ENCODE measurements around the gene UTP25. TPM values are rescaled to one million over a fixed set of nuclear protein-coding genes. Genes with fewer than 3 reads are reported as not detected.

Gene UTP25
- total RNA-seq, 2 experiments from 2014 or later = 10.5 to 12.8 TPM

DNA sequence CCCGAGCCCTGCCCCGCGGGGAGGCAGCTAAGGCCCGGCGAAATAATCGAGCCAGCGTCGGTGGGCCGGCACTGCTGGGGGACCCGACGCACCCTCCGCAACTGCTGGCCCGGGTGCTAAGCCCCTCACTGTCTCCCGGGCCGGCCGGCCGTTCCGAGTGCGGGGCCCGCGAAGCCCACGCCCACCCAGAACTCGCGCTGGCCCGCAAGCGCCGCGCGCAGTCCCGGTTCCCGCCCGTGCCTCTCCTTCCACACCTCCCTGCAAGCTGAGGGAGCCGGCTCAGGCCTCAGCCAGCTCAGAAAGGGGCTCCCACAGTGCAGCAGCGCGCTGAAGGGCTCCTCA is 61.3 kb downstream of the UTP25 start:
- no TSS peak for BruUV-seq (replicated peaks)
- Histone ChIP-seq H4K20me1 (ENCODE audit: insufficient read depth, low read length) (no peaks in the 10 kb centered on the region), H3K79me2 (ENCODE audit: insufficient read depth, low read depth, low read length) (no peaks in the 10 kb centered on the region), H3K36me3 (ENCODE audit: insufficient read depth, low read length) (no peaks in the 10 kb centered on the region), H3K4me3 (ENCODE audit: low read depth, low read length, poor library complexity, severe bottlenecking) (no peak overlapping the region), H2AFZ (ENCODE audit: low read length) (no peak overlapping the region), H3K9me2 (ENCODE audit: insufficient read depth, low read length) (no peaks in the 10 kb centered on the region), H3K4me2 (ENCODE audit: low read length) (no peak overlapping the region), H3K27ac (ENCODE audit: low read depth, low read length, poor library complexity, severe bottlenecking) (no peak overlapping the region), H3K9me3 (ENCODE audit: low read length) (no peaks in the 10 kb centered on the region), H3K4me1 (ENCODE audit: insufficient read depth, low read length, poor library complexity, severe bottlenecking) (no peaks in the 10 kb centered on the region)
- POLR2A ChIA-PET = no interaction called here
- TF ChIP-seq, protein P1, sequence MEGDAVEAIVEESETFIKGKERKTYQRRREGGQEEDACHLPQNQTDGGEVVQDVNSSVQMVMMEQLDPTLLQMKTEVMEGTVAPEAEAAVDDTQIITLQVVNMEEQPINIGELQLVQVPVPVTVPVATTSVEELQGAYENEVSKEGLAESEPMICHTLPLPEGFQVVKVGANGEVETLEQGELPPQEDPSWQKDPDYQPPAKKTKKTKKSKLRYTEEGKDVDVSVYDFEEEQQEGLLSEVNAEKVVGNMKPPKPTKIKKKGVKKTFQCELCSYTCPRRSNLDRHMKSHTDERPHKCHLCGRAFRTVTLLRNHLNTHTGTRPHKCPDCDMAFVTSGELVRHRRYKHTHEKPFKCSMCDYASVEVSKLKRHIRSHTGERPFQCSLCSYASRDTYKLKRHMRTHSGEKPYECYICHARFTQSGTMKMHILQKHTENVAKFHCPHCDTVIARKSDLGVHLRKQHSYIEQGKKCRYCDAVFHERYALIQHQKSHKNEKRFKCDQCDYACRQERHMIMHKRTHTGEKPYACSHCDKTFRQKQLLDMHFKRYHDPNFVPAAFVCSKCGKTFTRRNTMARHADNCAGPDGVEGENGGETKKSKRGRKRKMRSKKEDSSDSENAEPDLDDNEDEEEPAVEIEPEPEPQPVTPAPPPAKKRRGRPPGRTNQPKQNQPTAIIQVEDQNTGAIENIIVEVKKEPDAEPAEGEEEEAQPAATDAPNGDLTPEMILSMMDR (conservative IDR thresholded peaks at IDR 0.05; ENCODE audit: low read length) = no peak
- no peak for TF ChIP-seq EZH2phosphoT487 (IDR thresholded peaks at IDR 0.05; ENCODE audit: borderline replicate concordance, low read depth, low read length)
- intact Hi-C loops (cut with micrococcal nuclease; ENCODE audit: unreplicated experiment) = no loop called here
- no peak for DNase-seq (ENCODE audit: low spot score)
- CTCF ChIA-PET (ENCODE audit: unreplicated experiment) = no interaction called here

- Histone ChIP-seq H3K36me3 (ENCODE audit: insufficient read depth, low read length) (no peaks in the 10 kb centered on the region), H3K27ac (ENCODE audit: low read depth, low read length, poor library complexity, severe bottlenecking) (no peak overlapping the region), H3K79me2 (ENCODE audit: insufficient read depth, low read depth, low read length) (no peaks in the 10 kb centered on the region), H3K9me2 (ENCODE audit: insufficient read depth, low read length) (no peaks in the 10 kb centered on the region), H3K4me3 (ENCODE audit: low read depth, low read length, poor library complexity, severe bottlenecking) (no peak overlapping the region), H3K4me2 (ENCODE audit: low read length) (no peak overlapping the region), H2AFZ (ENCODE audit: low read length) (no peak overlapping the region), H3K9me3 (ENCODE audit: low read length) (no peaks in the 10 kb centered on the region), H3K4me1 (ENCODE audit: insufficient read depth, low read length, poor library complexity, severe bottlenecking) (no peaks in the 10 kb centered on the region), H4K20me1 (ENCODE audit: insufficient read depth, low read length) (no peaks in the 10 kb centered on the region)
- intact Hi-C loops (cut with micrococcal nuclease; ENCODE audit: unreplicated experiment) = no loop called here
- TF ChIP-seq, protein P1 (conservative IDR thresholded peaks at IDR 0.05; ENCODE audit: low read length) = no peak
- TF ChIP-seq EZH2phosphoT487 (IDR thresholded peaks at IDR 0.05; ENCODE audit: borderline replicate concordance, low read depth, low read length) = no peak
- no TSS peak for BruUV-seq (replicated peaks)
- CTCF ChIA-PET (ENCODE audit: unreplicated experiment) = no interaction called here
- POLR2A ChIA-PET = interaction anchor here (0.5 kb wide), 1 partner anchor 625 kb away, joined by 3 read pairs; no protein-coding TSS in a partner anchor
- no peak for DNase-seq (ENCODE audit: low spot score)
Observed at GRCh38 chr1:209890641-209891330, 63.0 kb downstream of the UTP25 start.

DNA sequence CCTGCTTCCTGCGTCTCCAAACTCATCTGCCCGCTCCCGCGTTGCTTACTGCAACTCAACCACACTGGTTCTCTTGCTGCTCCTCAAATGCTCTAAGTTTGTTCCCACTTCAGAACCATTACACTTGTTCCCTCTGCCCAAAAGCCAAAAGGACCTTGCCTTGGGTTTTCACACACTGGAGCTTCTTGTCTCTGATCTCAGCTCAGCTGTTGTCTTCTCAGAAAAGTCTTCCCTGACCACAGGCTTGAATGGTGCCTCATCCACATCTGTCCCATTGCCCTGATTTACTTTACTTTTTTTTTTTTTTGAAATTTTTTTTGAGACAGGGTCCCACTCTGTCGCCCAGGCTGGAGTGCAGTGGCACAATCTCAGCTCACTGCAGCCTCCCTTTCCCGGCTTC is 66.0 kb downstream of the UTP25 start:
- no peak overlapping the region for H3K4me2 ChIP-seq (ENCODE audit: low read length)
- DNase-seq (ENCODE audit: low spot score) = no peak
- intact Hi-C loops (cut with micrococcal nuclease; ENCODE audit: unreplicated experiment) = no loop called here
- POLR2A ChIA-PET = interaction anchor here (0.7 kb wide), 1 partner anchor 17 kb away, joined by 3 read pairs; no protein-coding TSS in a partner anchor
- H3K4me1 ChIP-seq (ENCODE audit: insufficient read depth, low read length, poor library complexity, severe bottlenecking) = no peaks in the 10 kb centered on the region
- no peaks in the 10 kb centered on the region for H4K20me1 ChIP-seq (ENCODE audit: insufficient read depth, low read length)
- H3K79me2 ChIP-seq (ENCODE audit: insufficient read depth, low read depth, low read length) = no peaks in the 10 kb centered on the region
- H3K36me3 ChIP-seq (ENCODE audit: insufficient read depth, low read length) = no peaks in the 10 kb centered on the region
- CTCF ChIA-PET (ENCODE audit: unreplicated experiment) = no interaction called here
- no peaks in the 10 kb centered on the region for H3K9me2 ChIP-seq (ENCODE audit: insufficient read depth, low read length)
- no TSS peak for BruUV-seq (replicated peaks)
- no peaks in the 10 kb centered on the region for H3K9me3 ChIP-seq (ENCODE audit: low read length)
- no peak overlapping the region for H2AFZ ChIP-seq (ENCODE audit: low read length)
- TF ChIP-seq, protein P1 (conservative IDR thresholded peaks at IDR 0.05; ENCODE audit: low read length) = no peak
- no peak for TF ChIP-seq EZH2phosphoT487 (IDR thresholded peaks at IDR 0.05; ENCODE audit: borderline replicate concordance, low read depth, low read length)
- H3K4me3 ChIP-seq (ENCODE audit: low read depth, low read length, poor library complexity, severe bottlenecking) = no peak overlapping the region
- no peak overlapping the region for H3K27ac ChIP-seq (ENCODE audit: low read depth, low read length, poor library complexity, severe bottlenecking)
